LNCaP clone FGC (cell line): Measurements from ENCODE around the gene SPIN2B.
"Not testable (repeated sequence)": the region's sequence is repeated elsewhere in the genome, so short reads cannot be mapped to it uniquely, and the experiment has no call there.

ENCODE experiments used
- DNase-seq: peaks from one replicate; pipeline ENCODE4 v3.0.0-alpha.2; 2011; ENCODE audit warnings: low read depth
- H3K4me3 ChIP-seq: 2 replicates; pipeline ENCODE4 v1.5.1; 2011; ENCODE audit warnings: mild to moderate bottlenecking, low read depth, low read length, control low read depth
- TF ChIP-seq, protein P1 (sequence below): IDR thresholded peaks from 2 replicates; pipeline ENCODE4 v1.5.1; 2012; ENCODE audit warnings: mild to moderate bottlenecking; ENCODE audit not compliant: control insufficient read depth, insufficient read depth; ENCODE audit errors: extremely low read depth

Gene SPIN2B

DNA sequence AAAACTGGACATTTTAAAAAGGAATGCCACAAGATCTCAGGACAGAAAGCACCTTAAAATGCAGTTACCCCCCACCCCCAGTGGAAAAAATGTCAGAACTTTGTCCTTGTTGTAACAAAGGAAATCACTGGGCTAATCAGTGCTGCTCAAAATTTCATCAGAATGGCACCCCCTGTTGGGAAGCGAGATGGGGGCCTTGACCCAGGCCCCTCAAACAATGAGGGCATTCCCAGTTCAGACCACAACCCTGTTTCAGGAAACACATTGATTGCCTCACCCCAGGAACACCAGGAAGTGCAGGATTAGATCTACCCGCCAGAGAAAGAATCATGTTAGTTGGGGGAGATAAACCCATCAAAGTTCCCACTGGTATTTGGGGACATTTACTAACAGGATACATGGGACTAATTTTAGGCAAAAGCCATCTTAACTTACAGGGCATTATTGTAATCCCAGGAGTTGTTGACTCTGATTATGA lies 16.4 kb downstream of the SPIN2B start:
- TF ChIP-seq, protein P1, sequence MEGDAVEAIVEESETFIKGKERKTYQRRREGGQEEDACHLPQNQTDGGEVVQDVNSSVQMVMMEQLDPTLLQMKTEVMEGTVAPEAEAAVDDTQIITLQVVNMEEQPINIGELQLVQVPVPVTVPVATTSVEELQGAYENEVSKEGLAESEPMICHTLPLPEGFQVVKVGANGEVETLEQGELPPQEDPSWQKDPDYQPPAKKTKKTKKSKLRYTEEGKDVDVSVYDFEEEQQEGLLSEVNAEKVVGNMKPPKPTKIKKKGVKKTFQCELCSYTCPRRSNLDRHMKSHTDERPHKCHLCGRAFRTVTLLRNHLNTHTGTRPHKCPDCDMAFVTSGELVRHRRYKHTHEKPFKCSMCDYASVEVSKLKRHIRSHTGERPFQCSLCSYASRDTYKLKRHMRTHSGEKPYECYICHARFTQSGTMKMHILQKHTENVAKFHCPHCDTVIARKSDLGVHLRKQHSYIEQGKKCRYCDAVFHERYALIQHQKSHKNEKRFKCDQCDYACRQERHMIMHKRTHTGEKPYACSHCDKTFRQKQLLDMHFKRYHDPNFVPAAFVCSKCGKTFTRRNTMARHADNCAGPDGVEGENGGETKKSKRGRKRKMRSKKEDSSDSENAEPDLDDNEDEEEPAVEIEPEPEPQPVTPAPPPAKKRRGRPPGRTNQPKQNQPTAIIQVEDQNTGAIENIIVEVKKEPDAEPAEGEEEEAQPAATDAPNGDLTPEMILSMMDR: no peak
- DNase-seq: no peak
- H3K4me3 ChIP-seq: no peak overlapping the region

- DNase-seq: no peak
- H3K4me3 ChIP-seq: no peak overlapping the region
- TF ChIP-seq, protein P1: no peak
These were observed 16.9 kb downstream of the SPIN2B start for GRCh38 chrX:57104406-57104805.

DNA sequence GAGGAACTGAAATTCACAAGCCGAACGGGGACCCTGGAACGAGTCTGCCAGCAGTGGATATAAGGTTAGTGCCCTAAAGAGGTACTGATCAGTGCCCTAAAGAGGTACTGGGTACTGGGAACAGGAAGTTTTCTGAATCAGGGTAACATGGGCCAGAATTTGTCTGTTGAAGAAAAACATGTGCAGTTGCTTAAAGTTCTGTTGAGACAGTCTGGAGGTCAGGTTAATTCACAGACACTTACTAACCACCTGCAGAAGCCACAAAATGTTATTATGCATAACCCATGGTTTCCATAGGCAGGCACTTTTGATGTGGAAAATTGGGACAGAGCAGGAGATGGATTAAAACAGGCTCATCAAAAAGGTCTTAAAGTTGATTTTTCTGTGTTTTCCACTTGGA lies 17.9 kb downstream of the SPIN2B start:
- TF ChIP-seq, protein P1: no peak
- no peak overlapping the region for H3K4me3 ChIP-seq
- no peak for DNase-seq

- not testable (repeated sequence) for DNase-seq, H3K4me3 ChIP-seq
These were observed 18.4 kb downstream of the SPIN2B start for GRCh38 chrX:57102918-57103317.

- H3K4me3 ChIP-seq: no peak overlapping the region
- no peak for DNase-seq
- TF ChIP-seq, protein P1: no peak
These were observed 38.2 kb downstream of the SPIN2B start for GRCh38 chrX:57083143-57083542.

DNA sequence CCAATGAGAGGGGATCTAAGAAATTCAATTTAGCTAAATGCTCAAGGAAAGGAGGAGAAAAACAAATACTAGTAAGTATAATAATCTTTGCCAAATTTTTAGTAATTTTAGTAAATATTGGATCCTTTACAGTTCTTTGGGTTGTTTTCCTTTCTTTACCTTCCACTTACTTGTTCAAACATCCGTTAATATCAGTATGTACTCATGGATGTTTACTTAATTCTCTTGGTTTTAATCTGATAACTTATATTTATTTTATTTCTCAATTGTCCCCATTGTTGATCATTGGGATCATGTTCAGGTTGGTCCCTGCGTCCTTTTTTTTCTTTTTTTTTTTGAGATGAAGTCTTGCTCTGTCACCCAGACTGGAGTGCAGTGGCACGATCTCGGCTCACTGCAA lies 46.9 kb downstream of the SPIN2B start:
- TF ChIP-seq, protein P1: no peak
- no peak overlapping the region for H3K4me3 ChIP-seq
- peak; percentile 52 for DNase-seq

DNA sequence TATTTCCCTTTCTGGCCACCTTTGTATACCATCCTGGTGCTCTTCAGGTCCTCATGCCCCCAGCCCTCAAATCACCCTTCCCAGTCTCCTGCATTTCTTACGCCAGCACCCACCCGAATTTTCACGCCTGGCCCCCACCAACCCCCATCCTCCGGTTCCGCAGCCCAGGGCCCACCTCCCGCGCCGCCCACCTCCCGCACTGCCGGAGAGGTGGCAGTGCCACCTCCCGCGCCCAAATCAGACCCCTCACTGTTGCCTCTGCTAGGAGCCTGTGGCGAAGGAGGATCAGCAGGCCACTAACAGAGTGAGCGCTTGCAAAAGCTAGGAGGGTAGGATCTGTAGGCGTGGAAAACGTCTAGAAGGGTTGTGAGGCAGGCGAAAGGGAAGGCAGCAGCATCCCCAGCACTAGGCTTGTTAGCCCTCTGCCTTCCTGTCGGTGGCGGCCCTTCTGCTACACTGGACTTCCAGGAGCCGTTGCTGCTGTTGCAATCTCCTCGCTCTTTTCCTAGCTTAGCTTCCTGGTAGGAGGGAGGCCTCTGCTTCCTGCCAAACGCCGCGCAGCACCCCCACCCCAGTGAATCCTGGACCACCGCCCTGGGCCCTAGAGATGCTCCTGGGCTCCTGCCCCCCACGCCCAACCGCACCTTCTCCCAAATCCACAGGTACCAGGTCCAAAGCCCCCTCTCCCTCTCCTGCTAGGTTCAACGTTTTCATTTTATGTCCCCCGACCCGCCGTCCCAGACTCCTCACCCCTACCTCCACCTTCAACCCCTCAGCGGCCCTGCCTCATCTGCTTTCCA lies 51.0 kb downstream of the SPIN2B start:
- TF ChIP-seq, protein P1: no peak
- no peak for DNase-seq
- H3K4me3 ChIP-seq: no peak overlapping the region
